CD14-positive monocyte (primary cell): ENCODE results near the gene EEFSEC. TPM values are rescaled to one million over a fixed set of nuclear protein-coding genes. Genes with fewer than 3 reads are reported as not detected.

Experiments
- DNase-seq, 3 donors: peaks; one replicate each; pipeline ENCODE4 v3.0.0-alpha.2; 2011 to 2022
- H2AFZ ChIP-seq: 2 replicates; pipeline ENCODE4 v1.6.0; 2012; ENCODE audit warnings: mild to moderate bottlenecking, low read depth, low read length, inconsistent platforms; ENCODE audit not compliant: insufficient read depth, poor library complexity, severe bottlenecking
- H3K27ac ChIP-seq, 2 donors: 1 replicate in 1 of 2; 2 replicates in 1 of 2; pipeline ENCODE4 v1.5.1; 2012 to 2013; ENCODE audit warnings: low read length in 2 of 2, control low read depth in 1 of 2, inconsistent platforms in 1 of 2, low read depth in 1 of 2, mild to moderate bottlenecking in 1 of 2
- H3K27me3 ChIP-seq, 2 donors: one replicate each; pipeline versions ENCODE4 v1.6.0 to v1.6.1; 2011 to 2013; ENCODE audit warnings: low read length in 2 of 2; ENCODE audit not compliant: control insufficient read depth in 2 of 2, insufficient read depth in 2 of 2
- H3K36me3 ChIP-seq, 2 donors: replicated peaks in 1 of 2; 1 replicate in 1 of 2; 2 replicates in 1 of 2; pipeline versions ENCODE4 v1.5.1 to v1.6.1; 2012 to 2013; ENCODE audit warnings: low read length in 2 of 2, control low read depth in 1 of 2, inconsistent platforms in 1 of 2, mild to moderate bottlenecking in 1 of 2; ENCODE audit not compliant: insufficient read depth in 2 of 2, control insufficient read depth in 1 of 2
- H3K4me1 ChIP-seq, 2 donors: 1 replicate in 1 of 2; 2 replicates in 1 of 2; pipeline versions ENCODE4 v1.5.1 to v1.6.1; 2012 to 2013; ENCODE audit warnings: low read length in 2 of 2, control low read depth in 1 of 2, inconsistent platforms in 1 of 2, mild to moderate bottlenecking in 1 of 2, moderate library complexity in 1 of 2; ENCODE audit not compliant: insufficient read depth in 2 of 2, control insufficient read depth in 1 of 2
- H3K4me2 ChIP-seq: replicated peaks from 2 replicates; pipeline ENCODE3; 2012; ENCODE audit warnings: low read length, moderate library complexity, mild to moderate bottlenecking; ENCODE audit not compliant: poor library complexity, severe bottlenecking; ENCODE audit errors: extremely low read depth
- H3K4me3 ChIP-seq, 3 experiments: fragments of 200-600 bp in 1 of 3; sonication (generic) in 1 of 3; replicated peaks in 1 of 3; 1 replicate in 2 of 3; 2 replicates in 1 of 3; pipeline ENCODE4 v1.5.1; 2011 to 2013; ENCODE audit warnings: low read length in 3 of 3, mild to moderate bottlenecking in 3 of 3, control low read depth in 2 of 3, low read depth in 2 of 3, inconsistent platforms in 1 of 3, moderate library complexity in 1 of 3
- H3K79me2 ChIP-seq: 2 replicates; pipeline ENCODE4 v1.6.0; 2012; ENCODE audit warnings: mild to moderate bottlenecking, control low read depth, inconsistent platforms, low read length, moderate library complexity; ENCODE audit not compliant: insufficient read depth
- H3K9ac ChIP-seq: 2 replicates; pipeline ENCODE4 v1.6.0; 2017; ENCODE audit warnings: low read length, mild to moderate bottlenecking; ENCODE audit not compliant: insufficient read depth, poor library complexity, severe bottlenecking
- H3K9me3 ChIP-seq, 2 donors: replicated peaks in 1 of 2; 1 replicate in 1 of 2; 2 replicates in 1 of 2; pipeline versions ENCODE4 v1.5.1 to v1.6.1; 2012 to 2013; ENCODE audit warnings: low read length in 2 of 2, control low read depth in 1 of 2; ENCODE audit not compliant: control insufficient read depth in 1 of 2, insufficient read depth in 1 of 2
- H4K20me1 ChIP-seq: 2 replicates; pipeline ENCODE4 v1.6.0; 2012; ENCODE audit warnings: mild to moderate bottlenecking, low read length, control low read depth, moderate library complexity; ENCODE audit not compliant: insufficient read depth
- H3K27ac Mint-ChIP-seq, 7 donors: one replicate each; pipeline ENCODE4 v1.8.0; 2020; ENCODE audit warnings: mild to moderate bottlenecking in 7 of 7, mixed read lengths in 7 of 7, moderate library complexity in 6 of 7, inconsistent platforms in 2 of 7
- H3K27me3 Mint-ChIP-seq, 3 donors: one replicate each; pipeline ENCODE4 v1.8.0; 2021 to 2022; ENCODE audit warnings: low read depth in 3 of 3, mild to moderate bottlenecking in 3 of 3, mixed read lengths in 3 of 3, moderate library complexity in 3 of 3, inconsistent platforms in 1 of 3
- H3K36me3 Mint-ChIP-seq, 2 donors: one replicate each; pipeline ENCODE4 v1.8.0; 2020; ENCODE audit warnings: mixed read lengths in 2 of 2, inconsistent platforms in 1 of 2, mild to moderate bottlenecking in 1 of 2
- H3K4me1 Mint-ChIP-seq: one replicate; pipeline ENCODE4 v1.8.0; 2020; ENCODE audit warnings: mild to moderate bottlenecking, mixed read lengths
- H3K4me3 Mint-ChIP-seq, 2 donors: one replicate each; pipeline ENCODE4 v1.8.0; 2020; ENCODE audit warnings: mild to moderate bottlenecking in 2 of 2, mixed read lengths in 2 of 2, moderate library complexity in 1 of 2
- H3K9me3 Mint-ChIP-seq, 7 donors: one replicate each; pipeline ENCODE4 v1.8.0; 2020 to 2022; ENCODE audit warnings: mixed read lengths in 7 of 7, mild to moderate bottlenecking in 6 of 7, moderate library complexity in 6 of 7, inconsistent platforms in 2 of 7
- WGBS: methylation state at CpG from one replicate; pipeline ENCODE4 v1.1.5; 2013; ENCODE audit warnings: missing lambda C conversion rate; ENCODE audit not compliant: insufficient coverage; 5-methylcytosine and 5-hydroxymethylcytosine counted together
- intact Hi-C, 2 donors: fragments of 100-400 bp; cut with micrococcal nuclease; formaldehyde crosslinking; loops; one replicate each; pipeline versions ENCODE4 v1.15.0 to v1.15.1; 2023
- polyA plus RNA-seq, 3 donors: library from polyadenylated mRNA; depleted of rRNA in 1 of 3; unstranded in 2 of 3; stranded (reverse) in 1 of 3; fragments of 300-500 nt in 2 of 3; fragments of >200 nt in 1 of 3; fragmentation: Illumina TruSeq in 2 of 3; gene quantifications; 1 replicate in 2 of 3; 2 replicates in 1 of 3; pipeline ENCODE4 v1.2.3, GENCODE V29; 2012 to 2021
- TF ChIP-seq, protein P1 (sequence below): fragments of 200-600 bp; IDR thresholded peaks from one replicate; pipeline ENCODE4 v1.8.0; 2022; ENCODE audit warnings: antibody characterized with exemption, mild to moderate bottlenecking

EEFSEC gene
- polyA plus RNA-seq, 3 donors = 13.3 to 14.9 (median 14.9) TPM

DNA sequence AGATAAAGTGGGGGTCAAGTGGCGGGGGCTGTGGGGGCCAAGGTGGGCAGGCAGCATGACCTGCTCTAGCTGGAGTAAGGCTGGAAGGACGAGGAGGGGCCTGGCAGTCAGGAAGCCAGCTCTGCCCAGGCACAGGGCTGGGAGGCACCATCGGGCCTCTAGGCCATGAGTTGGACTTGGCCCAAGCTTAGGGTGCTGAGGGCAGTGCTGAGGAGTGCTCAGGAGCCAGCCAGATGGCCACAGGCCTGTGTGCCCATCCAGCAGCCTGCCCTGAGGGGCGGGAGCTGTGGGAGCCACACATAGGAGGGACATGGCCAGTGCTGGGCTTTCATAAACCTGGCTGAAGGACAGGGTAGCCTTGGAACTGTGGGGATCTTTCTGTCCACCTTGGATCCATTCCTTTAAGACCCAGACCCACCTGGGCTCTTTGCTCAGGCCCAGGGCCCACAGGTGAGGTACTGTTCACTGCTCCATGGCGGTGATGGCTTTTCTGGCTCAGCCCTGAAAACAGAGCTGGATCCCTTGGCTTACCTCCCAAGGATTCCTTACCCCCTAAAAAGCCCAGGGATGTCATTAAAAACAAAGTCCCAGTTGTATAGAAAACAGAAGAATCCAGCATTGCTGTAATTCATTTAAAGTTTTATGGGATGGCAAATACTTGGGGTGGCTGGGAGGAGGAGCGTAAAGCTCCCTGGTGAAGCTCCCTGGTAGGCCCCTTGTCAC is 176.4 kb downstream of the EEFSEC start:
- H3K36me3 Mint-ChIP-seq = peaks cover 19 to 21% of the 10 kb centered on the region in 2 donors
- no peak for DNase-seq
- H3K4me1 Mint-ChIP-seq = peaks cover 11% of the 10 kb centered on the region
- Histone ChIP-seq H2AFZ (no peak overlapping the region), H3K4me2 (no peak overlapping the region), H3K4me1 (no peaks in the 10 kb centered on the region), H3K27ac (no peak overlapping the region), H3K79me2 (no peaks in the 10 kb centered on the region), H3K9ac (no peak overlapping the region), H3K36me3 (peaks cover 0 to 14% of the 10 kb centered on the region in 2 donors), H3K27me3 (no peaks in the 10 kb centered on the region), H4K20me1 (no peaks in the 10 kb centered on the region), H3K4me3 (no peak overlapping the region), H3K9me3 (no peaks in the 10 kb centered on the region)
- peaks cover 0 to 2% (median 0%) of the 10 kb centered on the region in 7 donors for H3K9me3 Mint-ChIP-seq
- H3K4me3 Mint-ChIP-seq = no peak overlapping the region
- WGBS = 100% methylated on average over 6 of the region's 6 CpGs
- TF ChIP-seq, protein P1, sequence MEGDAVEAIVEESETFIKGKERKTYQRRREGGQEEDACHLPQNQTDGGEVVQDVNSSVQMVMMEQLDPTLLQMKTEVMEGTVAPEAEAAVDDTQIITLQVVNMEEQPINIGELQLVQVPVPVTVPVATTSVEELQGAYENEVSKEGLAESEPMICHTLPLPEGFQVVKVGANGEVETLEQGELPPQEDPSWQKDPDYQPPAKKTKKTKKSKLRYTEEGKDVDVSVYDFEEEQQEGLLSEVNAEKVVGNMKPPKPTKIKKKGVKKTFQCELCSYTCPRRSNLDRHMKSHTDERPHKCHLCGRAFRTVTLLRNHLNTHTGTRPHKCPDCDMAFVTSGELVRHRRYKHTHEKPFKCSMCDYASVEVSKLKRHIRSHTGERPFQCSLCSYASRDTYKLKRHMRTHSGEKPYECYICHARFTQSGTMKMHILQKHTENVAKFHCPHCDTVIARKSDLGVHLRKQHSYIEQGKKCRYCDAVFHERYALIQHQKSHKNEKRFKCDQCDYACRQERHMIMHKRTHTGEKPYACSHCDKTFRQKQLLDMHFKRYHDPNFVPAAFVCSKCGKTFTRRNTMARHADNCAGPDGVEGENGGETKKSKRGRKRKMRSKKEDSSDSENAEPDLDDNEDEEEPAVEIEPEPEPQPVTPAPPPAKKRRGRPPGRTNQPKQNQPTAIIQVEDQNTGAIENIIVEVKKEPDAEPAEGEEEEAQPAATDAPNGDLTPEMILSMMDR = no peak
- intact Hi-C loops = loop anchor here in 1 of 2 donors (10.0 kb wide), 1 partner anchor 235 kb away; no protein-coding TSS in a partner anchor
- H3K27me3 Mint-ChIP-seq = peaks cover 0 to 1% (median 0%) of the 10 kb centered on the region in 3 donors
- no peak overlapping the region for H3K27ac Mint-ChIP-seq

DNA sequence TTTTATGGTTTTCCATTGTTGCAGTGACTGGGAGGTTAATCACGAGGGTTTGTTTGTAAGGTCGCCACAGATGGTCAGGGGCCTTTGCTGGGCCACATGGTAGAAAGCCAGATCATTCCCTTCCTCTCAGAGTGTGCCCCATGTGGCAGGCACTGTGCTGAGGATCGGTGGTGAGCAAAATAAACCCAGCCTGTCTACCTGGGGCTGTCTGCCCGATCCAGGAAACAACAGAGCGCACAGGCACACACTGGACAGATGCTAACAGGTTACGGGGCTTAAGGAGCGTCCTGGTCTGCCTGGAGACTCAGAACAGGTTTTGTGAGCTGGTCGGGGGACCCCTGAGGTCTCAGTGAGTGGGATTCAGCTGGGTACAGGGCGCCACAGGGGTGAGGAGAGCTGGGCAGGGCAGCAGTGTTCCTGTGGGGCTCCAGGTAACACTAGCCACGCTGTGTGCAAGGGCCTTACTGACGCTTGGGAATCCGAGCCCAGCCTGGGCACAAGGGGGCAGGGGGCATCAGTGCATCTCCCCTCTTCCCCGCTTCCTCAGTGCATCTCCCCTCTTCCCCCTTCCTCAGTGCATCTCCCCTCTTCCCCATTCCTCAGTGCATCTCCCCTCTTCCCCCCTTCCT is 177.0 kb downstream of the EEFSEC start:
- intact Hi-C loops = no loop called here
- H3K9me3 ChIP-seq = no peaks in the 10 kb centered on the region
- H2AFZ ChIP-seq = no peak overlapping the region
- H3K4me1 ChIP-seq = no peaks in the 10 kb centered on the region
- no peak for DNase-seq
- no peaks in the 10 kb centered on the region for H4K20me1 ChIP-seq
- H3K4me3 ChIP-seq = no peak overlapping the region
- TF ChIP-seq, protein P1 = no peak
- H3K27me3 ChIP-seq = no peaks in the 10 kb centered on the region
- Mint-ChIP-seq H3K9me3 (peaks cover 0 to 2% (median 0%) of the 10 kb centered on the region in 7 donors), H3K36me3 (peaks cover 20 to 21% of the 10 kb centered on the region in 2 donors), H3K27me3 (peaks cover 0 to 1% (median 0%) of the 10 kb centered on the region in 3 donors), H3K4me1 (peaks cover 9% of the 10 kb centered on the region), H3K27ac (no peak overlapping the region), H3K4me3 (no peak overlapping the region)
- H3K27ac ChIP-seq = no peak overlapping the region
- no peak overlapping the region for H3K4me2 ChIP-seq
- 97% methylated on average over 11 of the region's 13 CpGs for WGBS
- H3K79me2 ChIP-seq = no peaks in the 10 kb centered on the region
- no peak overlapping the region for H3K9ac ChIP-seq
- peaks cover 0 to 14% of the 10 kb centered on the region in 2 donors for H3K36me3 ChIP-seq
